GM20000 (cell line): ENCODE results near the gene CYYR1.

Experiments
- DNase-seq: peaks from one replicate; pipeline ENCODE4 v3.0.0; 2012; ENCODE audit warnings: low spot score
- CTCF ChIP-seq: IDR thresholded peaks from 2 replicates; pipeline ENCODE4 v1.5.1; 2012; ENCODE audit warnings: mild to moderate bottlenecking, control low read depth; ENCODE audit errors: extremely low read depth, missing control alignments

The CYYR1 gene

GRCh38 chr21:26593800-26594199 lies 20.7 kb upstream of the CYYR1 start:
- TF ChIP-seq CTCF = no peak
- no peak for DNase-seq

- TF ChIP-seq CTCF = no peak
- no peak for DNase-seq
Measured at GRCh38 chr21:26591543-26591942, 18.5 kb upstream of the CYYR1 start.

DNA sequence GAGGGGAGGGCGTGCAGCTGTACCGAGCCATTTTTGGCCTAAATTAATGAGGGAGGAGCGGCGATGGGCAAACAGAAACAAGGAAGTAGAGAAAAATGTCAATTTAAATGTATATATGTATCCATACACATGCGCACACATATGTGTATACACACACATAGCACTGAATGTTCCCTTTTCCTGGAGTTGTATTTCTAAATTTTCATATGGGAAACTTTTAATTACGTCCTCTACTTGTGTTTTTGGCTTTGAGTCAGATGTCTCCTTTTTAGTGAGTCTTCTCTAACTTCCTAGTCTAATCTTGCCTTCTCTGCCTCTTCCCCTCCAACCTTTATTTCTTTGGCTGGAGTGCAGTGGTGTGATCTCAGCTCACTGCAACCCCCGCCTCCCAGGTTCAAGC lies 15.4 kb upstream of the CYYR1 start:
- no peak for DNase-seq
- no peak for TF ChIP-seq CTCF

DNA sequence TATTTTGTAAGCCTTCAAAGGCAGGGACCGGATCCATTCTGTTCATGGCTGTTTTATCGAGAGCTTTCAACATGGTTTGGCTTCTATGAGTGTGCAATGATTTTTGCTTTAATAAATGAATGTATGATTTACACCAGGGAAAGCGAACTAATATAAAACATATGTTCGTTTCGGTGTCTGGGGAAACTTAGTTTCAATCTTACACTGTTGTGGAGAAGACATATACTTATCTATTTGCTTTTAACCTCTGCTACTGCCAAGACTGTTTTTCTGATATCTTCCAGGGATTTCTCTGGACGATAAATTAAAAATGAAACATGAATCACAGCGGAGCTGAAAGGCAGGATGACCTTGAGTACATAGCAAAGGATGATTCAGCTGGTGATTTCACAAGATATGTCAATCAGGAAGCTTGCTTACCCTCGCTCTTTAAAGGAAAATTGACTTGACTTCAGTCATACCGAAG lies 14.7 kb upstream of the CYYR1 start:
- no peak for TF ChIP-seq CTCF
- DNase-seq = no peak

- TF ChIP-seq CTCF = no peak
- no peak for DNase-seq
Measured at GRCh38 chr21:26583769-26584168, 10.7 kb upstream of the CYYR1 start.

DNA sequence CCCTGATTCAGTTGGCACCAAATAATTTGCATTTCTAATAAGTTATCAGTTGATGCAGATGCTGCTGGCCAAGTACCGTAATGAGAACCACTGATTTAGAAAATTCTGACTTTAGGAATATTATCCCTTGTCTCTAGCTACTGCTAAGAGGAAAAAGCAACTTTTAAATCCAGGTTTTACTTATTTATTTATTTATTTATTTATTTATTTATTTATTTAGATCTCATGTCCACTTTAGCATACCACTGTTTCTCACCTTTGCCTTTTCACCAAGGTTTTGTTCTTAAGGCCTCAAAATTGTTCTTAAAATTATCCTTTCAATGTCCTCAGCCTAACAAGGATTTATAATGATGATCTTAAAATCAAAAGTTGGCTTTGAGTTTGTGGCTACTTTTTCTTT lies 8.7 kb upstream of the CYYR1 start:
- no peak for DNase-seq
- TF ChIP-seq CTCF = no peak

GRCh38 chr21:26572076-26572701 lies 897 bp downstream of the CYYR1 start:
- DNase-seq = no peak
- TF ChIP-seq CTCF = no peak
